Skeletal muscle satellite cell (primary cell): ENCODE data around the gene ZBTB4.

Source experiments
- H3K27me3 ChIP-seq: 2 replicates; pipeline ENCODE4 v1.7.0; 2013; ENCODE audit warnings: low read length; ENCODE audit not compliant: control insufficient read depth, insufficient read depth
- H3K36me3 ChIP-seq: 2 replicates; pipeline ENCODE4 v1.7.0; 2013; ENCODE audit warnings: mild to moderate bottlenecking, control low read depth, low read length; ENCODE audit not compliant: insufficient read depth
- H3K4me1 ChIP-seq: 2 replicates; pipeline ENCODE4 v1.7.0; 2013; ENCODE audit warnings: low read length; ENCODE audit not compliant: control insufficient read depth, insufficient read depth
- H3K4me2 ChIP-seq: 2 replicates; pipeline ENCODE4 v1.7.0; 2013; ENCODE audit warnings: mild to moderate bottlenecking, low read length
- H3K4me3 ChIP-seq: 2 replicates; pipeline ENCODE4 v1.7.0; 2013; ENCODE audit warnings: low read length
- H3K9ac ChIP-seq: 2 replicates; pipeline ENCODE4 v1.7.0; 2013; ENCODE audit warnings: mild to moderate bottlenecking, low read depth, low read length, moderate library complexity
- H3K9me3 ChIP-seq: replicated peaks from 2 replicates; pipeline ENCODE4 v1.7.0; 2013; ENCODE audit warnings: mild to moderate bottlenecking, control low read depth, low read length

ZBTB4 gene

DNA sequence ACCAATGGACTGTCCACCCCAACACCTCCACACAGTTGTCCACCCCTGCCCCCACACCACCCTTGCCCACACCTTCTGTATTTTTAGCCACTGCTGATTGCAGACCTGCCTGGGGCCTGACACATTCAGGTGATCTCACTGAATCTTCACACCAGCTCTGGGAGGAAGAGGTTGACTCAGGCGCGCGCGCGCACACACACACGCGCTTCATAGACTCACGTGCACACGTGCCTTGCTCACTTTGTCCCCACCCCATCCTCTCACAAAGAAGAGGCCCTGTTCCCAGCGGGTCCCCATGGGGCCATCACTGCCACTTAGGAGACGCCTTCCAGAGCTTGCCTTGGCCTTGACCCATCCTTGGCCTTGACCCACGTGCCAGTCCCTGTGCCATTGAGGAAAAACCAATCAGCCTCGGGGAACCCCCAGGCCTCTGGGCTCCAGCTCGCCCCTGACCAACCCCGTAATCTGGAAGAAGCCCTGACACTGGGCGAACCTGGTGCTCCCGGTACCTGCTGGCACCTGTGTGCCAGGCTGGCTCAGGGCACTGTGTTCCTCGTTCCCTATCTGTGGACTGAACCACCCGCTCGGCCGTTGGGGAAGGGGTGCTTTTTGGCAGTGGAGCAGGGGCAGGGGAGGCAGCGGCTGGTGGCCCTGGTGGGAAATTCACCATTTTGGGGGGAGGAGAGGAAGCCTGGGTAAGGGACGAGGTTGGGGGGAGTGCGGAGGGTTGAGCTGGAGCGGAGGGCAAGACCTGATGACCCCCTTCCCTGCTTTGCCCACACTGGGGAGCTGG, 68.6 kb downstream of the ZBTB4 start:
- H3K36me3 ChIP-seq: peaks cover 17% of the 10 kb centered on the region
- H3K27me3 ChIP-seq: no peaks in the 10 kb centered on the region
- peaks cover 17% of the 10 kb centered on the region for H3K4me1 ChIP-seq
- H3K4me2 ChIP-seq: no peak overlapping the region
- no peak overlapping the region for H3K4me3 ChIP-seq
- no peak overlapping the region for H3K9ac ChIP-seq
- H3K9me3 ChIP-seq: no peaks in the 10 kb centered on the region

GRCh38 chr17:7409716-7410115, 69.7 kb downstream of the ZBTB4 start:
- Histone ChIP-seq H3K9me3 (no peaks in the 10 kb centered on the region), H3K4me1 (peaks cover 21% of the 10 kb centered on the region), H3K36me3 (peaks cover 12% of the 10 kb centered on the region), H3K4me3 (no peak overlapping the region), H3K27me3 (no peaks in the 10 kb centered on the region), H3K4me2 (no peak overlapping the region), H3K9ac (no peak overlapping the region)
